ENCODE data around the gene IMPDH1. TPM values are rescaled to one million over a fixed set of nuclear protein-coding genes. Genes with fewer than 3 reads are reported as not detected.

The IMPDH1 gene
- total and polyA plus RNA-seq, 9 of the 15 experiments (the other 6 are each of a cell fraction or from before 2014, with no cell fraction given): 0.80 to 118 (median 64.3) TPM

GRCh38 chr7:128403676-128404075, 6.1 kb downstream of the IMPDH1 start:
- Histone ChIP-seq H3K9me3 (replicated peaks; ENCODE audit: control insufficient read depth, insufficient read depth, low read depth, low read length) (no peaks in the 10 kb centered on the region), H2AFZ (ENCODE audit: low read depth, low read length) (no peak overlapping the region), H4K20me1 (replicated peaks; ENCODE audit: control insufficient read depth, insufficient read depth, low read length) (peaks cover under 1% of the 10 kb centered on the region; the same call in 1 of the 2 replicates), H3K79me2 (ENCODE audit: control insufficient read depth, insufficient read depth, low read length) (peaks cover 23% of the 10 kb centered on the region), H3K4me3 (peak overlapping the region; percentile 68; the same call in 1 of the 2 replicates), H3K27me3 (ENCODE audit: control insufficient read depth in 2 of 2, insufficient read depth in 2 of 2, low read length in 2 of 2) (no peaks in the 10 kb centered on the region), H3K27ac (ENCODE audit: extremely low read depth, low read depth, low read length) (no peak overlapping the region), H3K4me1 (replicated peaks in 1 of 2; ENCODE audit: control insufficient read depth in 2 of 2, insufficient read depth in 2 of 2, low read length in 2 of 2) (peaks cover 43 to 46% of the 10 kb centered on the region in 2 experiments), H3K9ac (ENCODE audit: insufficient read depth in 1 of 2, low read depth in 2 of 2, low read length in 2 of 2) (peak overlapping the region; percentile 11 to 99; a peak in 2 of 4 replicates), H3K36me3 (ENCODE audit: control insufficient read depth, insufficient read depth, low read length) (peaks cover 53% of the 10 kb centered on the region; the same call in 2 of the 3 replicates), H3K9me1 (ENCODE audit: control insufficient read depth, insufficient read depth, low read length) (no peaks in the 10 kb centered on the region), H3K4me2 (ENCODE audit: insufficient read depth, low read length) (peak overlapping the region; percentile 92)
- BruUV-seq (replicated peaks): no TSS peak
- FAIRE-seq (no peak), DNase-seq (ENCODE audit: extremely low read depth in 1 of 4, low spot score in 3 of 4) (no peak), ATAC-seq (no peak)
- intact Hi-C loops (cut with micrococcal nuclease) (no loop called here), in situ Hi-C loops (cut with MboI) (no loop called here)
- CTCF ChIA-PET (ENCODE audit: low intra/inter-chr PET ratio): no interaction called here
- TF ChIP-seq ZNF583 (CRISPR knock-in tag; IDR thresholded peaks at IDR 0.05) (no peak), NR3C1 (CRISPR knock-in tag; IDR thresholded peaks at IDR 0.05) (no peak), MEIS2 (IDR thresholded peaks at IDR 0.05; ENCODE audit: partially characterized antibody) (no peak), ZNF277 (CRISPR knock-in tag; IDR thresholded peaks at IDR 0.05; ENCODE audit: borderline replicate concordance) (no peak), EP400 (IDR thresholded peaks at IDR 0.05) (no peak), ZNF280B (CRISPR knock-in tag; IDR thresholded peaks at IDR 0.05) (no peak), MYNN (IDR thresholded peaks at IDR 0.05) (no peak), MYNN (CRISPR knock-in tag; IDR thresholded peaks at IDR 0.05) (no peak), ZNF707 (CRISPR knock-in tag; conservative IDR thresholded peaks at IDR 0.05) (no peak), NFE2 (IDR thresholded peaks at IDR 0.05; ENCODE audit: low read depth) (no peak), ZNF780A (CRISPR knock-in tag; IDR thresholded peaks at IDR 0.05) (no peak), TAF7 (tag; IDR thresholded peaks at IDR 0.05) (no peak), MYBL2 (IDR thresholded peaks at IDR 0.05; ENCODE audit: low read depth) (no peak), MYBL2 (CRISPR knock-in tag; IDR thresholded peaks at IDR 0.05; ENCODE audit: borderline replicate concordance) (no peak), ZNF282 (CRISPR knock-in tag; IDR thresholded peaks at IDR 0.05) (no peak), ZNF41 (CRISPR knock-in tag; conservative IDR thresholded peaks at IDR 0.05) (no peak), ZNF197 (CRISPR knock-in tag; IDR thresholded peaks at IDR 0.05; ENCODE audit: low read depth) (no peak)
- POLR2A ChIA-PET: interaction anchor here (0.6 to 1.7 kb wide), 8 partner anchors 12 to 478 kb away, joined by 3 to 6 read pairs (median 4); no protein-coding TSS in a partner anchor
- WGBS (ENCODE audit: insufficient coverage, low coverage, missing lambda C conversion rate): 67% methylated on average over 5 of the region's 5 CpGs
